SK-N-SH treated with all-trans-retinoic acid at 6 μM for 48 hours (cell line): ENCODE measurements around the gene PLP2.
A peak's percentile ranks its signal among the peaks of the same experiment; 100 is the strongest.
"Not testable (repeated sequence)": the region's sequence is repeated elsewhere in the genome, so short reads cannot be mapped to it uniquely, and the experiment has no call there.

Experiments used
- ATAC-seq: fragments of 200-7000 bp; cut with Tn5 transposase; 3 replicates; pipeline ENCODE4 v1.9.1; 2020; ENCODE audit warnings: mild to moderate bottlenecking, moderate library complexity
- BACH2 ChIP-seq: fragments of 250-450 bp; sonication (Bioruptor Pico); IDR thresholded peaks from 2 replicates; pipeline ENCODE4 v1.9.0; 2021; ENCODE audit warnings: mild to moderate bottlenecking, borderline replicate concordance
- CREB5 ChIP-seq: fragments of 250-450 bp; sonication (Bioruptor Pico); IDR thresholded peaks from 2 replicates; pipeline ENCODE4 v1.5.1; 2020; ENCODE audit warnings: low read depth, mild to moderate bottlenecking, moderate library complexity
- CSDC2 ChIP-seq: fragments of 250-450 bp; sonication (Bioruptor Pico); IDR thresholded peaks from 2 replicates; pipeline ENCODE4 v1.5.0; 2020; ENCODE audit warnings: mild to moderate bottlenecking, moderate library complexity
- ESRRG ChIP-seq: fragments of 250-450 bp; sonication (Bioruptor Pico); IDR thresholded peaks from 2 replicates; pipeline ENCODE4 v1.6.1; 2021; ENCODE audit warnings: mild to moderate bottlenecking
- GLIS3 ChIP-seq: fragments of 250-450 bp; sonication (Bioruptor Pico); IDR thresholded peaks from 2 replicates; pipeline ENCODE4 v1.5.0; 2020; ENCODE audit warnings: mild to moderate bottlenecking, moderate library complexity
- ISL1 ChIP-seq: fragments of 250-450 bp; sonication (Bioruptor Pico); IDR thresholded peaks from 2 replicates; pipeline ENCODE4 v2.1.2; 2022; ENCODE audit warnings: mild to moderate bottlenecking, moderate library complexity
- OSR1 ChIP-seq: fragments of 250-450 bp; sonication (Bioruptor Pico); IDR thresholded peaks from 2 replicates; pipeline ENCODE4 v1.8.0; 2022; ENCODE audit warnings: moderate library complexity, mild to moderate bottlenecking, inconsistent platforms
- PPARA ChIP-seq: fragments of 250-450 bp; sonication (Bioruptor Pico); IDR thresholded peaks from 2 replicates; pipeline ENCODE4 v1.5.0; 2020; ENCODE audit warnings: mild to moderate bottlenecking, borderline replicate concordance
- RARB ChIP-seq: fragments of 250-450 bp; sonication (Bioruptor Pico); IDR thresholded peaks from 2 replicates; pipeline ENCODE4 v1.8.0; 2021; ENCODE audit warnings: mild to moderate bottlenecking, moderate library complexity
- SNAI2 ChIP-seq: fragments of 250-450 bp; sonication (Bioruptor Pico); IDR thresholded peaks from 2 replicates; pipeline ENCODE4 v1.5.0; 2020; ENCODE audit warnings: mild to moderate bottlenecking, moderate library complexity
- TCF4 ChIP-seq: fragments of 250-450 bp; sonication (Bioruptor Pico); IDR thresholded peaks from 2 replicates; pipeline ENCODE4 v1.8.0; 2021; ENCODE audit warnings: mild to moderate bottlenecking, moderate library complexity, borderline replicate concordance
- ZC3H10 ChIP-seq: fragments of 250-450 bp; sonication (Bioruptor Pico); IDR thresholded peaks from 2 replicates; pipeline ENCODE4 v1.5.1; 2021; ENCODE audit warnings: mild to moderate bottlenecking, moderate library complexity
- ZFP3 ChIP-seq: fragments of 250-450 bp; sonication (Bioruptor Pico); IDR thresholded peaks from 2 replicates; pipeline ENCODE4 v1.5.0; 2020; ENCODE audit warnings: mild to moderate bottlenecking, moderate library complexity
- ZFP30 ChIP-seq: fragments of 450-650 bp; formaldehyde crosslinking; IDR thresholded peaks from 2 replicates; pipeline ENCODE4 v1.5.0; 2022; ENCODE audit warnings: mild to moderate bottlenecking, moderate library complexity
- ZNF565 ChIP-seq: fragments of 450-650 bp; formaldehyde crosslinking; conservative IDR thresholded peaks from 2 replicates; pipeline ENCODE4 v1.5.0; 2020; ENCODE audit warnings: low read depth, mild to moderate bottlenecking, moderate library complexity
- ZNF70 ChIP-seq: fragments of 450-650 bp; formaldehyde crosslinking; IDR thresholded peaks from 2 replicates; pipeline ENCODE4 v1.5.0; 2020; ENCODE audit warnings: mild to moderate bottlenecking, moderate library complexity
- ZNF8 ChIP-seq: fragments of 450-650 bp; formaldehyde crosslinking; IDR thresholded peaks from 2 replicates; pipeline ENCODE4 v1.5.0; 2020; ENCODE audit warnings: mild to moderate bottlenecking, moderate library complexity
- TF ChIP-seq, protein P1 (sequence below): fragments of 250-450 bp; sonication (Bioruptor Pico); IDR thresholded peaks from 2 replicates; pipeline ENCODE4 v1.5.0; 2020; ENCODE audit warnings: mild to moderate bottlenecking, moderate library complexity
- TF ChIP-seq, protein P2 (sequence below): fragments of 250-450 bp; sonication (Bioruptor Pico); IDR thresholded peaks from 2 replicates; pipeline ENCODE4 v1.8.0; 2020; ENCODE audit warnings: mild to moderate bottlenecking, moderate library complexity, borderline replicate concordance
- TF ChIP-seq, protein P3 (sequence below): fragments of 250-450 bp; sonication (Bioruptor Pico); IDR thresholded peaks from 2 replicates; pipeline ENCODE4 v1.8.0; 2021; ENCODE audit warnings: low read depth, mild to moderate bottlenecking, moderate library complexity, borderline replicate concordance
- TF ChIP-seq, protein P4 (sequence below): fragments of 250-450 bp; sonication (Bioruptor Pico); IDR thresholded peaks from 2 replicates; pipeline ENCODE4 v1.5.1; 2021; ENCODE audit warnings: mild to moderate bottlenecking, moderate library complexity

Gene PLP2

DNA sequence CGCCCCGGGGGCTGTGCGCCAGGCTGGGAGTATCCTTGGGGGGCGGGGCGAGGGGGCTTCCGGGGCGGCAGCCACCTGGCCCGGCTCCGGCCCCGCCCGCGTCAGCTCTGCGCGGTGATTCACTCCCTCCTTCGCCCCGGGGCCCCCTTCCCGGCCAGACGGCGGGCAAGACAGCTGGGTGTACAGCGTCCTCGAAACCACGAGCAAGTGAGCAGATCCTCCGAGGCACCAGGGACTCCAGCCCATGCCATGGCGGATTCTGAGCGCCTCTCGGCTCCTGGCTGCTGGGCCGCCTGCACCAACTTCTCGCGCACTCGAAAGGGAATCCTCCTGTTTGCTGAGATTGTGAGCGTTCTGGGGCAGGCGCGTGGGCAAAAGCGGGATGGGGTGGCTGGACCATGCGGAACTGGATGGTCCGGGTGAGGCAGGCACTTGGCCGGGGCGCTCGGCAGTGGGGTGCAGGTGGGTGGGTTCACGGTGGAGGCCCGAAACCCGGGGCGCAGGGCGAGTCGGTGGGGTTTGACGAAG, at the start of gene PLP2:
Gene PLP2, plus strand, starts transcription at position 147 of the 528 bp plus-strand sequence. Its CDS starts 103 bp downstream, at position 250.
- ATAC-seq = peak; percentile 68
- TF ChIP-seq SNAI2 (CRISPR knock-in tag) = no peak
- TF ChIP-seq ZNF70 = no peak
- TF ChIP-seq OSR1 (CRISPR knock-in tag) = no peak
- no peak for TF ChIP-seq ZC3H10 (CRISPR knock-in tag)
- TF ChIP-seq, protein P1, sequence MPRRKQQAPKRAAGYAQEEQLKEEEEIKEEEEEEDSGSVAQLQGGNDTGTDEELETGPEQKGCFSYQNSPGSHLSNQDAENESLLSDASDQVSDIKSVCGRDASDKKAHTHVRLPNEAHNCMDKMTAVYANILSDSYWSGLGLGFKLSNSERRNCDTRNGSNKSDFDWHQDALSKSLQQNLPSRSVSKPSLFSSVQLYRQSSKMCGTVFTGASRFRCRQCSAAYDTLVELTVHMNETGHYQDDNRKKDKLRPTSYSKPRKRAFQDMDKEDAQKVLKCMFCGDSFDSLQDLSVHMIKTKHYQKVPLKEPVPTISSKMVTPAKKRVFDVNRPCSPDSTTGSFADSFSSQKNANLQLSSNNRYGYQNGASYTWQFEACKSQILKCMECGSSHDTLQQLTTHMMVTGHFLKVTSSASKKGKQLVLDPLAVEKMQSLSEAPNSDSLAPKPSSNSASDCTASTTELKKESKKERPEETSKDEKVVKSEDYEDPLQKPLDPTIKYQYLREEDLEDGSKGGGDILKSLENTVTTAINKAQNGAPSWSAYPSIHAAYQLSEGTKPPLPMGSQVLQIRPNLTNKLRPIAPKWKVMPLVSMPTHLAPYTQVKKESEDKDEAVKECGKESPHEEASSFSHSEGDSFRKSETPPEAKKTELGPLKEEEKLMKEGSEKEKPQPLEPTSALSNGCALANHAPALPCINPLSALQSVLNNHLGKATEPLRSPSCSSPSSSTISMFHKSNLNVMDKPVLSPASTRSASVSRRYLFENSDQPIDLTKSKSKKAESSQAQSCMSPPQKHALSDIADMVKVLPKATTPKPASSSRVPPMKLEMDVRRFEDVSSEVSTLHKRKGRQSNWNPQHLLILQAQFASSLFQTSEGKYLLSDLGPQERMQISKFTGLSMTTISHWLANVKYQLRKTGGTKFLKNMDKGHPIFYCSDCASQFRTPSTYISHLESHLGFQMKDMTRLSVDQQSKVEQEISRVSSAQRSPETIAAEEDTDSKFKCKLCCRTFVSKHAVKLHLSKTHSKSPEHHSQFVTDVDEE (CRISPR knock-in tag) = no peak
- TF ChIP-seq ISL1 (CRISPR knock-in tag) = no peak
- no peak for TF ChIP-seq ESRRG (CRISPR knock-in tag)
- TF ChIP-seq CSDC2 (CRISPR knock-in tag) = no peak
- no peak for TF ChIP-seq PPARA (CRISPR knock-in tag)
- TF ChIP-seq ZFP30 (CRISPR knock-in tag) = no peak
- TF ChIP-seq, protein P2, sequence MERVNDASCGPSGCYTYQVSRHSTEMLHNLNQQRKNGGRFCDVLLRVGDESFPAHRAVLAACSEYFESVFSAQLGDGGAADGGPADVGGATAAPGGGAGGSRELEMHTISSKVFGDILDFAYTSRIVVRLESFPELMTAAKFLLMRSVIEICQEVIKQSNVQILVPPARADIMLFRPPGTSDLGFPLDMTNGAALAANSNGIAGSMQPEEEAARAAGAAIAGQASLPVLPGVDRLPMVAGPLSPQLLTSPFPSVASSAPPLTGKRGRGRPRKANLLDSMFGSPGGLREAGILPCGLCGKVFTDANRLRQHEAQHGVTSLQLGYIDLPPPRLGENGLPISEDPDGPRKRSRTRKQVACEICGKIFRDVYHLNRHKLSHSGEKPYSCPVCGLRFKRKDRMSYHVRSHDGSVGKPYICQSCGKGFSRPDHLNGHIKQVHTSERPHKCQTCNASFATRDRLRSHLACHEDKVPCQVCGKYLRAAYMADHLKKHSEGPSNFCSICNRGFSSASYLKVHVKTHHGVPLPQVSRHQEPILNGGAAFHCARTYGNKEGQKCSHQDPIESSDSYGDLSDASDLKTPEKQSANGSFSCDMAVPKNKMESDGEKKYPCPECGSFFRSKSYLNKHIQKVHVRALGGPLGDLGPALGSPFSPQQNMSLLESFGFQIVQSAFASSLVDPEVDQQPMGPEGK (CRISPR knock-in tag) = no peak
- TF ChIP-seq, all 23 proteins: peak for 0

DNA sequence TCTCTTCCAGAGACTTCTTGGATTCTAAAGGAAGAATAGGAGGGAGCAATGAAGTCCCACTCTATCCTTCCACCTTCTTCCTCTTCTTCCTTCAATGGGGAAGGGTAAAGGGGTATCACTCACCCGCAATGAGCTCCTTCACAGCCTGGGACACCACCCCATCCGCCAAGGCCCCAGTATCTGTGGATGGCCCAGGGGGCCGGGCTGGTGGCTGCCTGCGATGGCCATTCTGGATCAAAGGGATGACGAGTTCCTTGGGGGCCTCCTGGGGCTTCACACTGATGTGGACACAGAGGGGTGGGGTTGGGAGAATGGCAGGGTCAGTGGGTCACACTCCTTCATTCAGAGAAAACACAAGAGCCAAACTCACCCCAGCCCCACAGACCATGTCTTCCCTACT, 49.2 kb upstream of the PLP2 start:
- TF ChIP-seq, protein P1 (CRISPR knock-in tag) = no peak
- no peak for TF ChIP-seq ZFP3 (CRISPR knock-in tag)
- TF ChIP-seq CSDC2 (CRISPR knock-in tag) = no peak
- TF ChIP-seq, protein P2 (CRISPR knock-in tag) = no peak
- TF ChIP-seq TCF4 (CRISPR knock-in tag) = no peak
- TF ChIP-seq ISL1 (CRISPR knock-in tag) = no peak
- TF ChIP-seq, protein P3, sequence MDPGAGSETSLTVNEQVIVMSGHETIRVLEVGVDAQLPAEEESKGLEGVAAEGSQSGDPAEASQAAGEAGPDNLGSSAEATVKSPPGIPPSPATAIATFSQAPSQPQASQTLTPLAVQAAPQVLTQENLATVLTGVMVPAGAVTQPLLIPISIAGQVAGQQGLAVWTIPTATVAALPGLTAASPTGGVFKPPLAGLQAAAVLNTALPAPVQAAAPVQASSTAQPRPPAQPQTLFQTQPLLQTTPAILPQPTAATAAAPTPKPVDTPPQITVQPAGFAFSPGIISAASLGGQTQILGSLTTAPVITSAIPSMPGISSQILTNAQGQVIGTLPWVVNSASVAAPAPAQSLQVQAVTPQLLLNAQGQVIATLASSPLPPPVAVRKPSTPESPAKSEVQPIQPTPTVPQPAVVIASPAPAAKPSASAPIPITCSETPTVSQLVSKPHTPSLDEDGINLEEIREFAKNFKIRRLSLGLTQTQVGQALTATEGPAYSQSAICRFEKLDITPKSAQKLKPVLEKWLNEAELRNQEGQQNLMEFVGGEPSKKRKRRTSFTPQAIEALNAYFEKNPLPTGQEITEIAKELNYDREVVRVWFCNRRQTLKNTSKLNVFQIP (CRISPR knock-in tag) = no peak
- TF ChIP-seq ZC3H10 (CRISPR knock-in tag) = no peak
- TF ChIP-seq ZNF8 (CRISPR knock-in tag) = no peak
- no peak for TF ChIP-seq GLIS3 (CRISPR knock-in tag)
- TF ChIP-seq ZFP30 (CRISPR knock-in tag) = no peak
- TF ChIP-seq ZNF70 = no peak
- TF ChIP-seq OSR1 (CRISPR knock-in tag) = no peak
- TF ChIP-seq ESRRG (CRISPR knock-in tag) = no peak
- TF ChIP-seq PPARA (CRISPR knock-in tag) = no peak
- TF ChIP-seq RARB (CRISPR knock-in tag) = no peak
- TF ChIP-seq CREB5 (CRISPR knock-in tag) = no peak
- no peak for TF ChIP-seq ZNF565 (CRISPR knock-in tag)
- no peak for TF ChIP-seq BACH2
- TF ChIP-seq, protein P4, sequence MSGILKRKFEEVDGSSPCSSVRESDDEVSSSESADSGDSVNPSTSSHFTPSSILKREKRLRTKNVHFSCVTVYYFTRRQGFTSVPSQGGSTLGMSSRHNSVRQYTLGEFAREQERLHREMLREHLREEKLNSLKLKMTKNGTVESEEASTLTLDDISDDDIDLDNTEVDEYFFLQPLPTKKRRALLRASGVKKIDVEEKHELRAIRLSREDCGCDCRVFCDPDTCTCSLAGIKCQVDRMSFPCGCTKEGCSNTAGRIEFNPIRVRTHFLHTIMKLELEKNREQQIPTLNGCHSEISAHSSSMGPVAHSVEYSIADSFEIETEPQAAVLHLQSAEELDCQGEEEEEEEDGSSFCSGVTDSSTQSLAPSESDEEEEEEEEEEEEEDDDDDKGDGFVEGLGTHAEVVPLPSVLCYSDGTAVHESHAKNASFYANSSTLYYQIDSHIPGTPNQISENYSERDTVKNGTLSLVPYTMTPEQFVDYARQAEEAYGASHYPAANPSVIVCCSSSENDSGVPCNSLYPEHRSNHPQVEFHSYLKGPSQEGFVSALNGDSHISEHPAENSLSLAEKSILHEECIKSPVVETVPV (CRISPR knock-in tag) = no peak
- no peak for ATAC-seq

GRCh38 chrX:49127742-49128258, 43.9 kb upstream of the PLP2 start:
- ATAC-seq = not testable (repeated sequence)
